GM12892 (cell line): ENCODE measurements around the gene PDGFRA.
"Not testable (repeated sequence)": the region's sequence is repeated elsewhere in the genome, so short reads cannot be mapped to it uniquely, and the experiment has no call there.

Source experiments
- DNase-seq: peaks from one replicate; pipeline ENCODE4 v3.0.0; 2011; ENCODE audit not compliant: insufficient read length
- FAIRE-seq: peaks from 2 replicates; lab custom pipeline; 2011; peaks lifted over from hg19 to GRCh38; lab: Jason Lieb, UNC
- POLR2A ChIP-seq: IDR thresholded peaks from 2 replicates; pipeline ENCODE4 v1.6.1; 2011; ENCODE audit warnings: low read depth, low read length, control low read depth
- POLR2AphosphoS5 ChIP-seq: IDR thresholded peaks from 2 replicates; pipeline ENCODE4 v1.6.1; 2011; ENCODE audit warnings: low read depth, low read length, control low read depth
- TAF1 ChIP-seq: IDR thresholded peaks from 2 replicates; pipeline ENCODE4 v1.6.1; 2011; ENCODE audit warnings: low read depth, mild to moderate bottlenecking, control low read depth, low read length, borderline replicate concordance

PDGFRA gene

DNA sequence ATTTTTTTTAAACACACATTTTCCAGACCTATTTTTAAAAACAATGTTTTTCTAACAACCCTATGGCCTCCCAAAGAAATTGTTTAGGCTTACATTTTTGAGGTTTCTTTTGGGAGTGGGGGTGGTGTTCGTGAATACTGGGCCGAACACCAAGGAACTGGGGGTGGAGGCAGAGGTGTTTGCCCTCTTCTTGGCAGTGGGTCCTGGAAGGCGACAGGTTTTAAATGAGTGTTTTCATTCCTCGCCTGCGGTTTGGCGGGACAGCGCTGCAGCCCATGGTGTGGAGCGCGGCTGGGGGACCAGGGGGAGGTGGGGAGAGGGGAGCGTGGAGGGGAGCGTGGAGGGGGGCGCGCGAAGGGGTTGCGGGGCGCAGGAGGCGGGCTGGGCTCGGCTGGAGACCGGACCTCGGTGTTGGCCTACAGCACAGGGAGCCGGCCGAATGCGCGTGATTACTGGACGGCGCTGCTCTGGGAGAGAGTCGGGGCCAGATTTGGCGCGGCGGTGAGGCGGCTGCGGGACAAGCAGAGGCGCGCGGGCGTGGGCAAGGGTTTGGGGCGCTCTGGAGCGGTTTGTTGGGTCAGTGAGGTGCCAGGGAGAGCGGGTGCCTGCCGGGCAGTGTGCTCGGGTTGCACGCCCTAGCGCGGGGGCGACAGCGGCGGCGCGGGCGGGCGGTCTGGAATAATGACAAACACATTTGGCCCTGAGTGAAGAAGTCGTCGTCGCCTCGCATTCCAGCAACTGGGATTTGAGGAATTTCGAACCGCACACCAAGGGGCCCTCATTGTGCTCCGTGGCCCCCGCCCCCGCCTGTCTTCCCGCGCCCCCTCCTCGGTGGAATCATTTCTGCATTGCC is 764 bp downstream of the PDGFRA start:
- no peak for DNase-seq
- FAIRE-seq, result no peak
- no peak for TF ChIP-seq TAF1
- TF ChIP-seq POLR2AphosphoS5, result no peak
- TF ChIP-seq POLR2A, result no peak

GRCh38 chr4:54230484-54231418 is 1.7 kb downstream of the PDGFRA start:
- TF ChIP-seq POLR2AphosphoS5 (no peak), TAF1 (no peak), POLR2A (no peak)
- DNase-seq (no peak), FAIRE-seq (no peak)

DNA sequence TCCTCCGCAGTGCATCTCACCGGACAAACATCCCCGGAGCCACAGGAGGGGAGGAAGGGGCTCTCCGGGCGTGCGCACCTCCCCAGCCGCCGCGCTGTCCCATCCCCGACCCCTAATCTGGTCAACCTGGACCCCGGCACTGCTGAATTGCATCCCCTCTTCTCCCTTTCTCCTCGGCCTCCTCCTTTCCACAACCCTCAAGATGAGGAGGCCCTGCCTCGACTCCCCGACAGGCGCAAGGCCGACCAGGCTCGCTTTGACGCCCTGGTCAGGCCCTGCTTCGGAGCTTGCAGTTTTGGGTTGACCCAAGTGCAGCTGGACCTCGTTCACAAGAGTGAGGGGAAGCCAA is 2.3 kb downstream of the PDGFRA start:
- TF ChIP-seq POLR2A, result no peak
- TF ChIP-seq TAF1, result no peak
- TF ChIP-seq POLR2AphosphoS5, result no peak
- DNase-seq (no peak), FAIRE-seq (no peak)

GRCh38 chr4:54231768-54232688 is 2.9 kb downstream of the PDGFRA start:
- TF ChIP-seq POLR2A (no peak), TAF1 (no peak), POLR2AphosphoS5 (no peak)
- FAIRE-seq, result no peak
- no peak for DNase-seq

GRCh38 chr4:54233277-54233696 is 4.2 kb downstream of the PDGFRA start:
- DNase-seq, result peak; percentile 87
- TF ChIP-seq TAF1, result no peak
- TF ChIP-seq POLR2A, result no peak
- no peak for TF ChIP-seq POLR2AphosphoS5
- peak; percentile 38 for FAIRE-seq

DNA sequence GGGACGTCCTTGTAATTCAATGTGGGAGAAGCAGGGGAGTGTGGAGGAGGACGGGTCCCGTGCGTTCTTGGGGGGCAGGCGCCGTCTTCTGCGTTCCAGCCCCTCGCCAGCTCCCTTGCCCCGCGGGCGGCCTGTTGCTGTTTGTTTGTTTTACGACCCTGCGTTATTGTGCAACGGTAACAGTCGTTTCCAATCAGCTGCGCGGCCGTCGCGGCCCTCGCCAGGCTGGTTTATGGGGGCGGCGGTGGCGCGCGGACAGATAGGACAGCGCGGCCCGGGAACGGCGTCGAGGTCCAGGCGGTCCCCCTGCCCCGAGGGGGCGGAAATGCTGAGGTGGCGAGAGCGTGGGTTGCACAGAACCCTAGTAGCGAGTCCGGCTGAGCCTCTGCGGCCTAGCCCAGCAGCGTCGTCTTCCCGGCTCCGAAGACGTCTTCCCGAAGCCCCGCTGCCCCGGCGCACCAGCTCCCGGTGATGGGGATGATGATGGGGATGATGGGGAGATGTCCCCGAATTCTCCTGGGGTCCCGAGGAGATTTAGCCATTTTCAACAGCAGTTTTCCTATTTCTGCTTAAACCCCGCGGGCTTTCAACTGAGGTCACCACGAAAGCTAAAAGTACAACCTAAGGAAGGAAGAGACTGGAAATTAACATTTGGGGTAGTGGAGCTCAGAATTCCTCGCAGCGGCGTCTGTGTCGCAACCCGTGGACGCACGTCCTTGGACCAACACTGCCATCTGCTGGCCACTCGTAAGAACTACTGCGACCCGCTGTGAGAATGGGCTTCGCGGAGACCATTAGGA is 4.8 kb downstream of the PDGFRA start:
- FAIRE-seq (peak; percentile 93), DNase-seq (no peak)
- TF ChIP-seq POLR2A, result no peak
- no peak for TF ChIP-seq TAF1
- TF ChIP-seq POLR2AphosphoS5, result no peak

- DNase-seq (no peak), FAIRE-seq (peak; percentile 30)
- TF ChIP-seq POLR2A (no peak), TAF1 (no peak), POLR2AphosphoS5 (no peak)
These were observed 5.6 kb downstream of the PDGFRA start for GRCh38 chr4:54234497-54235205.

DNA sequence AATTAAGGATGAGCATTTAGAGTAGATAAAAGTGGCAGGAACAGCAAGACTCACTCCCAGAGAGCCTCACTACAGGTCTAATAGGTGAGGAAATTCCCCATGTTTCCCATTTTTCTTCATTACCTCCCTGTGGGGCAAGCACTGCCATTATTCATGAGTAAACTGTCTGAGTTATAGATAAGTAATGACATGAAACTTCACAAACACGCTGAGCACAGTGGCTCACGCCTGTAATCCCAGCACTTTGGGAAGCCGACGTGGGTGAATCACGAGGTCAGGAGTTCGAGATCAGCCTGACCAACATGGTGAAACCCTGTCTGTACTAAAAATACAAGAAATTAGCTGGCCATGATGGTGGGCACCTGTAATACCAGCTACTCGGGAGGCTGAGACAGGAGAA is 7.2 kb downstream of the PDGFRA start:
- FAIRE-seq, DNase-seq: not testable (repeated sequence)

GRCh38 chr4:54237770-54238169 is 8.7 kb downstream of the PDGFRA start:
- TF ChIP-seq TAF1 (no peak), POLR2AphosphoS5 (no peak), POLR2A (no peak)
- no peak for DNase-seq
- FAIRE-seq, result no peak

GRCh38 chr4:54238389-54238788 is 9.3 kb downstream of the PDGFRA start:
- TF ChIP-seq POLR2AphosphoS5, result no peak
- no peak for TF ChIP-seq POLR2A
- no peak for DNase-seq
- no peak for FAIRE-seq

GRCh38 chr4:54241268-54241823 is 12.3 kb downstream of the PDGFRA start:
- not testable (repeated sequence) for FAIRE-seq, DNase-seq

DNA sequence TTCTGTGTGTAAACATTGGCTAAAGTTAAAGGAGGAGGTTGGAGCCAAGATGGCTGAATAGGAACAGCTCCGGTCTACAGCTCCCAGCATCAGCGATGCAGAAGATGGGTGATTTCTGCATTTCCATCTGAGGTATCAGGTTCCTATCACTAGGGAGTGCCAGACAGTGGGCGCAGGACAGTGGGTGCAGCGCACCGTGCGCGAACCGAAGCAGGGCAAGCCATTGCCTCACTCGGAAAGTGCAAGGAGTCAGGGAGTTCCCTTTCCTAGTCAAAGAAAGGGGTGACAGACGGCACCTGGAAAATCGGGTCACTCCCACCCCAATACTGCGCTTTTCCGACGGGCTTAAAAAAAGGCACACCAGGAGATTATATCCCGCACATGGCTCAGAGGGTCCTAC is 14.4 kb downstream of the PDGFRA start:
- not testable (repeated sequence) for FAIRE-seq, DNase-seq

DNA sequence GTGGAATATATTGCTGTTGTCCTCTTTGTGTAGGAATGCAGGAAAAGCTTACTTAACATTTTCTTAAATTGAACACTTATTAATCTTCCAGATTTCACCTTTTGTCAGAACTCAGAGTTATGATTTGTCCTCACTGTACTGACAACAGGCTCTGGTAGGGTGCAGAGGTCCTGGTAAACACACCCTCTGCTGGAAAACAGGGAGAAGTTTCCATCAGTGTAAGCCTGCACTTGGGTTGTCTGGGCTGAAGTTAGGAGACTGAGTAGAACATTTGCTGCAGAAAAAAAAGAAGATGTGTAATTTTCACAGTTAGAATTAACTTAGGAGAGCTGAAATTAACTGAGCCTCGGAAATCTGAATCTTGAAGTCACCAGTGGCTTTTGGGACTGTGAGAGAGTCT is 23.2 kb downstream of the PDGFRA start:
- not testable (repeated sequence) for DNase-seq, FAIRE-seq
